22Rv1 (cell line): Measurements from ENCODE around the gene SORL1.

Source experiments
- CTCF ChIP-seq: fragments of 450-650 bp; IDR thresholded peaks from 2 replicates; pipeline ENCODE4 v1.5.1; 2017; ENCODE audit warnings: mild to moderate bottlenecking
- ZFX ChIP-seq: fragments of 450-650 bp; IDR thresholded peaks from 2 replicates; pipeline ENCODE4 v1.6.1; 2017; ENCODE audit warnings: antibody characterized with exemption, borderline replicate concordance

GRCh38 chr11:121559606-121560200 lies 107.6 kb downstream of the SORL1 start:
- TF ChIP-seq CTCF (no peak), ZFX (no peak)
